CD1c-positive myeloid dendritic cell (primary cell): ENCODE measurements around the gene DAAM2.
A peak's percentile ranks its signal among the peaks of the same experiment; 100 is the strongest.

Experiments
- DNase-seq: peaks from one replicate; pipeline ENCODE4 v3.0.0-alpha.2; 2016; ENCODE audit errors: extremely low spot score

DAAM2 gene

DNA sequence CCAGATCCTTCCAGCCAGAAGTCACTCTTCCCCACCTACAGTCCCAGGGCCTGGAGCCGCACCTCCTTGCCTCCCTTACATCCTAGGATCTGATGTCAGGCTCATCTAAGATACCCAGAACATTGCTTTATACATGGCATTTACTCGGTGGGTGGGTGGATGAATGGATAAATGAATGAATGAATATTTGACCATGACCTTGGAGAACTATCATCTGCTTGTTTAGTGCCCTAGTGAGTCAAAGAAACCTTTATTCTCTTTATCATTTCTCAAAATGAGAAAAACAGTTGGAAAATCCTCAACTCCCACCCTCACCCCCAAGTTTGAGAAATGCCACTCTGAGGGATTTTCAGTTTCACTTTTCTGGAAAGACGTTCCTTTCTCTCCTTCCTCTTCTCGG, 56.0 kb downstream of the DAAM2 start:
- no peak for DNase-seq

DNA sequence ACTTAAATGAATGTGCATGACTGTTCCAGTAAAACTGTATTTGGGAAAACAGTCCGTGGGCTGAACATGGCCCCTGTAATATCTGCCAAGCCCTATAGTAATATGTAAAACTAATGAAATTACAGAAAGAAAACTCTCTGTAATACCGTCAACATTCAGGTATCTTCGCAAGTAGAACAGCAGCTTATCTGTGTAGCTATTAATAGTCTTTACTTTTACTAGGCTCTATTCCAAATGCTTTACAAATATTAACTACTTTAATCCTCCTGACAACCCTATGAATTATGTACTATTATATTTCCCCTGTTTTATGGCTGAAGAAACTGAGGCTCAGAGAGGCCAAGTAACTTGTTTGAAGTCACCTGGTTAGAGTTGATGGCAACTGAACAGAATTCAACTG, 57.1 kb downstream of the DAAM2 start:
- DNase-seq: no peak

- no peak for DNase-seq
Observed at GRCh38 chr6:39849764-39850163, 57.6 kb downstream of the DAAM2 start.

- DNase-seq: no peak
Observed at GRCh38 chr6:39850736-39851297, 58.6 kb downstream of the DAAM2 start.

DNA sequence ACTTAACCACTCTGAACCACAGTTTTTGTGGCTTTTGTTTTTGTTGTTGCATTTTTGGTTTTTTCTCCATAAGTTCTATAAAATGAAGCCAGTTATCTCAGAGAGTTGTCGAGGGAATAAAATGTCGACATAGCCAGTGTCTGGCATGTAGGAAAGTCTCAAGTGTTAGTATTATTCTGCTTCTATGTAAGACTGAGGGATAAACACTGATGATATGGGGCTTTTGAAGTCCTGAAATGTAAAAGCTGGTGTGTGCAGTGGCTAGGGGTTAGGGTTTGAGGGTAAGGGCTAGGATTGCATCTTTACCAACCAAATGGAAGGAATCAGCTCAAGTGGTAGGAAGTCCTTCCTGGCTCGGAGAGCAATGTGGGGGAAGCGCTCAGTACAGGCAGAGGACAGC, 59.2 kb downstream of the DAAM2 start:
- DNase-seq: no peak

- DNase-seq: no peak
Observed at GRCh38 chr6:39852324-39852723, 60.1 kb downstream of the DAAM2 start.

DNA sequence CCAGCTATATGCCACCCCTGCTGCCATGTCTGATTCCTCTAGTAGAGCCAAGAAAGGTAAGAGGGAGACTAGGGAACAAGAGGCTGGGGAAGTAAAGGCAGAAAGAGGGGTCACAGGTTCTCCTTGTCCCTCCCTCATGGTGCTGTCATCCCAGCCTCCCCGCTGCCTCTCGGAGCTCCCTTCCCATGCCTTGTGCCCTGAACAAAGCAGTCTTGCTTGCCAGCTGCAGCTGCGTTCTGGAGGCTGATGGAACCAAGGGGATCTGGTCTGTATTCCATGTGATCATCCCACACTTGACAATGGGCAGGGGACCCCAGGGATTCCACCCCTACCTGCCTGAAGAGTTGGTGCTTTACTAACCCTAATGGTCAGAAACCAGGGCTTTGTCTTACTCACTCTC, 61.4 kb downstream of the DAAM2 start:
- DNase-seq: no peak

- no peak for DNase-seq
Observed at GRCh38 chr6:39855356-39855995, 63.3 kb downstream of the DAAM2 start.

GRCh38 chr6:39859025-39859424, 66.8 kb downstream of the DAAM2 start:
- DNase-seq: no peak

DNA sequence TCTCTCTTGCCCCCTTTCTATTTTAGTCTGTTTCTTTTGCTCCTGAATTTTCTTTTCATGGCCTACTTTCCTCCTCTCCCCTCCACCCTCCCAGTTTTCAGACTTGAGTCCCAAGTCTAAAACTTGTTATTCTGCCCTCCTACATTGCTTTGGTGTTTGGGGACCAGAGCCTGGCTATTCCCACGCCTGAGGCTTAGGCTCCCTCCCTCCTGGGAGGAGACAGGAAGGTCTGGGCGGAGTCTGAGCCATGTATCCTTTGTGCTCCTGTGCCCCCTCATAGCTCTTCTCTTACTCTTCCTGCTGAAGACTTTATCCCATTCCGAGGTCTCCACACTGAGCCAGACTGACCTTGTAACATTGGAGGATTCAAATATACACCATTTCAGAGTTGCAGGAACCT, 69.5 kb downstream of the DAAM2 start:
- no peak for DNase-seq

GRCh38 chr6:39865011-39865888, 73.1 kb downstream of the DAAM2 start:
- DNase-seq: peak; percentile 59

GRCh38 chr6:39867592-39867991, 75.4 kb downstream of the DAAM2 start:
- DNase-seq: no peak

DNA sequence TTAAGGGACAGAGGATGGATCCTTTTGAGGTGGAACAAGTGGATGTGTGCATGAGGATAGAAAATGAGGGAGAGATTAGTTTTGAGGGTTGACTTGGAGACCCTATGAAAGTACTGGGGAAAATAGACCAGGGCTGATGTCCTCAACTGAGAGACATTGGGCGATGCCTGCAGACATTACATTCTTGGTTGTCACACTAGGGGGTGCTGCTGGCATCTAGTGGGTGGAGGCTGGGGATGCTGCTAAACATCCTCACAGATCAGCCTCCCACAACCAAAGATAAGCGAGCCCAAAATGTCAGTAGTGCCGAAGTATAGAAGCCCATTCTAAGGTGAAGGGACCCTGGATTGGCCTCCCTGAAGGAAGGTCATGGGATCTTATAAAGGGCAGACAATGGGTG, 78.8 kb downstream of the DAAM2 start:
- DNase-seq: no peak

DNA sequence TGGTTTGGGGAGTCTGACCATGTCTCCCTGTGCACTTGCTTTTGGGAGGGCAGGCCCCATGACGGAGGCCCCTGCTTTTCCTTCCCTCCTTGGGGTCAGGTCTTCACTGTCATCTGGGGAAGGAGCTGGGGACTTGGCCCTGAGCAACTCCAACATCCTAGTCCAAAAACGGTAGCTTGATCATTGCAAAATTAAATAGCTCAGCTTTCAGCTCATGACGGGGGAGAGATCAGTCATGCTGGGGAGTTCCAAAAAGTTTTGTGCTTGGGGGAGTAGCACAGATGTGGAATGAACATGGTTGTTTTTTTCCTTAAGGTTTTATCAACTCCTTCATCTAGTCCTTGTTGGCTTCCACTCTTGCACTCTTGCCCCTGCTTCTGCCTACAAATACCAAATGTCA, 81.3 kb downstream of the DAAM2 start:
- DNase-seq: no peak

- no peak for DNase-seq
Observed at GRCh38 chr6:39876111-39876510, 83.9 kb downstream of the DAAM2 start.

- DNase-seq: no peak
Observed at GRCh38 chr6:39876826-39877225, 84.7 kb downstream of the DAAM2 start.

DNA sequence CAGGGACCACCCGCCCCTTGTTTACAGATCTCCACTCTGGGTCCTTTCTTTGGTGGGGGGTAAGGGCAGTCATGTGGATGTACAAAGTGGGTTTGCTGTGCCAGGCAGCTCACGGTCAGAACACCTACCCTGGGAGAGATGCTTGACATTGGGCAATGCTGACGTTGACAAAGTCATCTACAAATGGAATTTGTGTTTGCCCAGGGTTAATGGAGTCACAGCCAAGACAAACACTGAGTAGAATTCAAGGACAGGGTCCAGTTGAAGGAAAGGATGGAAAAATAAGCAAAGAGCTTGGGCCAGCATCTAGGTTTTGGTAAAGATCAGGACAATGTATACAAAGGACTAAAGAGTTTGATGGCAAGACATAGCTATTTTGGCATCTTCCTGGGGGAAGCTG, 87.4 kb downstream of the DAAM2 start:
- no peak for DNase-seq

GRCh38 chr6:39880594-39880993, 88.4 kb downstream of the DAAM2 start:
- DNase-seq: no peak

- no peak for DNase-seq
Observed at GRCh38 chr6:39881851-39882530, 89.8 kb downstream of the DAAM2 start.

- no peak for DNase-seq
Observed at GRCh38 chr6:39882531-39882899, 90.3 kb downstream of the DAAM2 start.

- DNase-seq: no peak
Observed at GRCh38 chr6:39884696-39885095, 92.5 kb downstream of the DAAM2 start.

GRCh38 chr6:39885691-39886090, 93.5 kb downstream of the DAAM2 start:
- DNase-seq: no peak

DNA sequence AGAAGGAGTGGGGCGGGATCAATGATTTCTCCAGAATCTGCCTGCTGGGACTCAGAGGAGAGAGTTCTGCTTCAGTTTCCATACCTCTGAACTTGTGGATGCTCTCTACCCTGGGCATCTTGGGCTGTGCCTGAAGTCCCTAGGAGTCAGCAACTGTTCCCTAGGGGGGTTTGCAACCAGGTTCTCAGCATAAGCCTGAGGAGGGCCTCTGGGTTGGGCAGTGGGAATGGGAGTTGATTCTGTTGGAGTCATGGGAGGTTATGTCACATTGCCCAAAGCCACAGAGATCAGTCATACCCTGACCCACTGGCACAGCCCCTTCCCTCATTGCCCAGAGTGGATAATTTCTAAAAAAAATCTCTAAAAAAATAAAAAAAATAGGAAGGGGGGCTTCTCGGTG, 94.7 kb downstream of the DAAM2 start:
- DNase-seq: no peak
